HEK293T (cell line): ENCODE measurements around the gene PLEKHA5.

Experiments
- BHLHE40 ChIP-seq: fragments of 450-650 bp; IDR thresholded peaks from 2 replicates; pipeline ENCODE4 v1.6.1; 2016; ENCODE audit warnings: mild to moderate bottlenecking, moderate library complexity, borderline replicate concordance
- FOXK2 ChIP-seq: fragments of 450-650 bp; IDR thresholded peaks from 2 replicates; pipeline ENCODE4 v1.6.1; 2016; ENCODE audit warnings: mild to moderate bottlenecking
- FOXM1 ChIP-seq: fragments of 450-650 bp; IDR thresholded peaks from 2 replicates; pipeline ENCODE4 v1.6.1; 2017; ENCODE audit warnings: mild to moderate bottlenecking, borderline replicate concordance
- SP1 ChIP-seq: fragments of 450-650 bp; IDR thresholded peaks from 2 replicates; pipeline ENCODE4 v1.6.1; 2017
- TARDBP ChIP-seq: fragments of 450-650 bp; IDR thresholded peaks from 2 replicates; pipeline ENCODE4 v1.6.1; 2016

- TF ChIP-seq TARDBP (no peak), BHLHE40 (no peak), SP1 (no peak), FOXK2 (no peak), FOXM1 (no peak)
These were observed 132.2 kb downstream of the PLEKHA5 start for GRCh38 chr12:19261773-19262172.
